ENCODE results near the gene AP1M1.

DNA sequence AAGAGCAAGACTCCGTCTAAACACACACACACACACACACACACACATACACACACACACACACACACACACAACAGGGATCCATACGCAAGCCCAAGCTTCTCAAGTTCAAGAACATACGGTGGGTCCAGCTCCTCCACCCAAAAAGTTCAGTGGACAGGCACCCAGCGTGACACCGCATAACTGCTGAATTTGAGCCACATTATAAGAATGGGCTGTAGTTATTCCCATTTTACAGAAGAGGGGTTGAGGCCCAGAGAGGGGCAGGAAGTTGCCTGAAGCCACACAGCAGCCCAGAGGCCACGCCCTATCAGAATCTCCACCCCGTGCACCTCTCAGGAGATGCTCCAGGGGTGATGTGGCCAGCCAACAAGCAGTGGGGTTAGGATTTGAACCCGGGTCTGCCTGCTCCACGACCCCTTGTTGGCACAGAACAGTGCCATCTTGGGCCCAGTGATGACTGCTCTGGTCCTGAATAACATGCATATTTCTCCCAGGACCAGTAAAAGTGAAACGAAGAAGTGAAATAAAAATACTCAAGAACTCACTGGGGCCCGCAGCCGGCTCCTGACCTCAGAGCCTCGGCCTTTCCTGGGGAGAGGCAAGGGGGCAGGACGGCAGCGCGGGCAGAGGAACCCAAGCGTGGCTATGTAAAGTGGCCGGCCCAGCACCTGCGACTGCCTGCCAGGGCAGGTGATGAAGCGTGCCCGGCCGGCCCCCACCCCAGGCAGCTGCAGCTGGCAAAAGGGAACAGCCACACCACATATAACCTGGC is 61.9 kb downstream of the AP1M1 start:
- no peak for TF ChIP-seq EZH2 (IDR thresholded peaks at IDR 0.05; ENCODE audit: low read depth)
- TF ChIP-seq, protein P1, sequence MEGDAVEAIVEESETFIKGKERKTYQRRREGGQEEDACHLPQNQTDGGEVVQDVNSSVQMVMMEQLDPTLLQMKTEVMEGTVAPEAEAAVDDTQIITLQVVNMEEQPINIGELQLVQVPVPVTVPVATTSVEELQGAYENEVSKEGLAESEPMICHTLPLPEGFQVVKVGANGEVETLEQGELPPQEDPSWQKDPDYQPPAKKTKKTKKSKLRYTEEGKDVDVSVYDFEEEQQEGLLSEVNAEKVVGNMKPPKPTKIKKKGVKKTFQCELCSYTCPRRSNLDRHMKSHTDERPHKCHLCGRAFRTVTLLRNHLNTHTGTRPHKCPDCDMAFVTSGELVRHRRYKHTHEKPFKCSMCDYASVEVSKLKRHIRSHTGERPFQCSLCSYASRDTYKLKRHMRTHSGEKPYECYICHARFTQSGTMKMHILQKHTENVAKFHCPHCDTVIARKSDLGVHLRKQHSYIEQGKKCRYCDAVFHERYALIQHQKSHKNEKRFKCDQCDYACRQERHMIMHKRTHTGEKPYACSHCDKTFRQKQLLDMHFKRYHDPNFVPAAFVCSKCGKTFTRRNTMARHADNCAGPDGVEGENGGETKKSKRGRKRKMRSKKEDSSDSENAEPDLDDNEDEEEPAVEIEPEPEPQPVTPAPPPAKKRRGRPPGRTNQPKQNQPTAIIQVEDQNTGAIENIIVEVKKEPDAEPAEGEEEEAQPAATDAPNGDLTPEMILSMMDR (conservative IDR thresholded peaks at IDR 0.05): no peak

Data from PC-9 (cell line).